Measurements from ENCODE around the gene RNF213.
"Not testable (repeated sequence)": the region's sequence is repeated elsewhere in the genome, so short reads cannot be mapped to it uniquely, and the experiment has no call there.

The RNF213 gene

DNA sequence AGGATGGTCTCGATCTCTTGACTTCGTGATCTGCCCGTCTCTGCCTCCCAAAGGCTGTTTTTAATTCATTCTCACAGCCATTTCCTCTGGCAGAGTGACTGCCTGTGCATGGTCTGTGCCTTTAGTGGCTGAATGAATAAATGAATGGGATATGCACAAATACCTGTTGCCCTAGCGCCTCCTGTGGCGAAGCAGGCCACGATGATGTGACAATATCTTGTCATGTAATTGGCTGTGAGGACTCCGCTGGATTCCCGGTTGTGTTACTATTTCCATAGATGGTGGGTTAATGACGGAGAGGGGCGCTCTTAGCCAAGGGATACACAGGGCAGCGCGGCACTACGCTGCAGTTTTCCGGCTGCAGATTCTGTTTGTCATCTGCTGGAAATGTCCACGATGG is 127.5 kb downstream of the RNF213 start:
- no peak for DNase-seq (ENCODE audit: low read depth in 2 of 2)

DNA sequence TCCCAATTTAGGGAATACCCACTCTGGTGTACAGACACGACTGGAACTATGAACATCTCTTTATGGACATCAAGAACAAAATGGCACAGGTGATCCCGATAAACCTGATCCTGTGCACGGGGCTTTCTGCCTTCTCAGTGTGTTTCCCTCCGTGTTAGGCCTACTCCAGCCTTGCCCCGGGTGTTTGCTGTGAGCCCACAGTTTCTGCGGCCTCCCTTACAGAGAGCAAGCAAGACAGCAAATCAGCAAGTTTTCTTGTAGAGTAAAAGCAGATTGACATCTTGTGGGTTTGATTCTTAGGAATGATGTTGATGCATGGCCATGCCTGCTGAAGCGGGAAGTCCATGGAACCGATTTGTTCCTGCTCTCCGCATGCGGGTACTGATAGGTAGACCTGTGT is 127.9 kb downstream of the RNF213 start:
- no peak for DNase-seq (ENCODE audit: low read depth in 2 of 2)

GRCh38 chr17:80389011-80389995 is 128.7 kb downstream of the RNF213 start:
- no peak for DNase-seq (ENCODE audit: low read depth in 2 of 2)

- no peak for DNase-seq (ENCODE audit: low read depth in 2 of 2)
These were observed 132.7 kb downstream of the RNF213 start for GRCh38 chr17:80393241-80393890.

DNA sequence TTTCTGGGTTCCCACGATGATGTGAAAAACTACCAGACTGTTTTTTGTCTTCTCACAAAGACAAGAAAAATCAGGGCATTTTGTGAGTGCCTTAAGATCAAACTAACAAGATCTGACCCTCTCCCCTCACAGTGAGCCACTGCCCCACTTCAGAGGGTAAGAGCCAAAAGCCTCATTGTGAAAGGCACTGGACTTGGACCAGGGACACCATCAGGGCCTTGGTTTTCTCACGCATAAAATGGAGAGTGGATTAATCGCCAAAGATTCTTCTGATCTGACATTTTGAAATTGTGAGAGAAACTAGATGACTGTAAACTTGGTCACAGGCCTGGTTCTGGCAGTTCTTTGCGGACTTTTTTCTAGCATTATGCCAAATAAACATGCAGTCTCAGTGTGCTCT is 133.3 kb downstream of the RNF213 start:
- no peak for DNase-seq (ENCODE audit: low read depth in 2 of 2)

DNA sequence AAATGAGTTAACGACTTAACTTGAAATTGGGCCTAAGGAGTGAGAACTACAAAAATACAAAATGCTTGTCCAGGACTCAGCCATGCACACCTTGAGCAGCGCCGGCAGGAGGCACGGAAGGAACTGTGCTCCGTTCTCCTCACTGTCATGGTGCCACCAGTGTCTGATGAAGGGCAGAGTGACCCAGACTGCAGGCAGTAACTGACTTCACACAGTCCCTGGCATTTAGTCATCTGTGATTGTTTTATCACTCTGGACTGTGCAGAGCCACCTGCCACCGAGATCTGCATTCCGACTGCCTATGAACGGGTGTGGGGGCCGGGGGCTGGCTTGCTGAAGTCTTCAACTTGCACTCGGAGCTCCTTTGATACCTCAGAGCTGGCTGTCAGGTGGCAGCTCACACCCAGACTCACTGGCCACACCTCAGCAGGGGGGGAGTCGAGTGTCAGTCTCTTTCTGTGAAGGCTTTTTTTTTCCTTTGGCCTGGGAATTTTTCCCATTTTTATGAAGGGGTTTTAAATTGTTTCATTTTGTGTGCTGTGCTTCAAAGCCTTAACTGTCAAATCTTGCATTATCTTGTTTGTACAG is 134.1 kb downstream of the RNF213 start:
- DNase-seq (ENCODE audit: low read depth in 2 of 2), result no peak

DNA sequence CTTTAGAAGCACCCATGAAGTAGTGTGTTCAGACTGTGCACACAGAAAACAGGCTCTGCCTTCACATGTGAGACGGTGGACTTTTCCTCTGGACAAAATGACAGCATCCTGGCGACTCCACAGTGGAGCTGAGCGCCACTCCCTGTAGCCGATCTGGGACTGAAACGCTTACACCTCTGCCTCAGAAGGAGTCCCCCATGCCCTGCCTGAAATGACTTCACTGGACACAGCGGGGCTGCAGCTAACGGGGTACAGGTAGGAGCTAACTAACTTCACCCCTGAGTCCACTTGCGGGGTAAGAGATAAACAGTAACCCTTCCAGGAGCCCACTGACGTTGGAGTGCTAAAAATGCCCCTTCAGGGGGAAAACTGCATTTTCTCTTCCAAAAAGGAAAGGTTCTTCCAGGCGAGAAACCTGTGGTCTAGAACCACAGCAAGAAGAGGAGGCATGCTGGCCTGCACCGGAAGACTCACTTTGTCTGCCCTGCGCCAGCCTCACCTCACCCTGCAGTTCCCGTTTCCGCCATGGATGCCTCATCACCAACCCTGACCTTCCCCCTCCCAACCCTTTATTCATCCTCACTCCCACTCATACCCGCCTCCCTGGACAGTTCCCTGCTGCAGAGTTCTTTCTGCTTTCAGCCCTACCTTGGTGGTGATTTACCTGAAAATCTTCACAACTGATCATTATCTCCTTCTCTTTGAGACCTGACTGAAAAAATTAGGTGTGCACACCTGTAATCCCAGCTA is 134.9 kb downstream of the RNF213 start:
- DNase-seq (ENCODE audit: low read depth in 2 of 2), result no peak

DNA sequence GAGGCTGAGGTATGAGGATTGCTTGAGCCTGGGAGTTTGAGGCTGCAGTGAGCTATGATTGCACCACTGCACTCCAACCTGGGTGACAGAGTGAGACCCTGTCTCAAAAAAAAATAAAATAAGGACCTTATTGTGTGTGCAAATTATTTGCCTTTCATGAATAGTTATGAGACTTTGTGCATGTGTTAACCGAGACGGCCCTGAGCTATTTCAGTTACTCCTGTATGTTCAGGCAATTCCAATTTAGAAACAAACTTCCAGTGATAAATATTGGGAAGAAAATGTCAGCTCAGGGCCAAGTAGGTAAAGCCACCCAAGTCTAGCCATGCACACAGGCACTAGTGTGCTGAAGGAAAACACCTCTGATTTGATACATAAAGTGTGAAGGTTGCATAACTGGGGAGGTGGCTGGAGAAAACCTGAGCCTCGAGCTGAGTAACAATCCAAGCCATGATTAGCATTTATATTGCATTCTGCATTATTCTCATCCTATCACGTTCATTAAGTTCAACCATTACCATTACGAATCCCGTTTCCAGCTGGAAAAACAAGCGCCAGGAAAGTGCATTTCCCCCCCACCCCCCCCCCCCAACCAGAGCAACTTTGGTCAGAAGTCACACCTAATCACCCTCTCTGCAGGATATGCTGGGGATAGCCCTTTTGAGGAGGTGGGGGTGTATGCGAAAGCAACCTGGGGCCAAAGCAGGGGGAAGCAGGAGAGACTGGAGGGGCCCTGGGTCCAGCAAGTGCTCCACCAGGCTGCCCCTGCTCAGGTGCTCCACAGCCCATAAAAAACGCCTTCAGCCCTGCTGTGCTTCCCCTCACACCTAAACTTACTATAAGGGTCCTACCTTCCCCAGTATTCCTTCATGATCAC is 135.7 kb downstream of the RNF213 start:
- DNase-seq (ENCODE audit: low read depth in 2 of 2), result no peak

DNA sequence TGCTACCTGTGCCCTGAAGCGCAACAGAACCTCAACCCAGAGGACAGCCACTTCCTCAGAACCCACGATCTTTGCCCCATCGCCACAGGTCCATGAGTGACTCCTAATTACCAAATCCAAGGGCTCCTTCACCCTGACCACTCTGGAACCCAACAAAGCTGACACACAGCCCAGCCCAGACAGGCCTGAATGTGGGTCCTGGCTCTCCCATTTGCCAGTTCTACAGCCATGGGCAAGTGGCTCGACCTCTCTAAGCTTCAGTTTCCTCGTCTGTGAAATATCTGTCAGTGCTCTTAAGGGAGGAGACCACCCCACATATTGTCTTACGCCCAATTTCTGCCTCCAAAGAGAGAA is 136.4 kb downstream of the RNF213 start:
- DNase-seq (ENCODE audit: low read depth in 2 of 2), result no peak

DNA sequence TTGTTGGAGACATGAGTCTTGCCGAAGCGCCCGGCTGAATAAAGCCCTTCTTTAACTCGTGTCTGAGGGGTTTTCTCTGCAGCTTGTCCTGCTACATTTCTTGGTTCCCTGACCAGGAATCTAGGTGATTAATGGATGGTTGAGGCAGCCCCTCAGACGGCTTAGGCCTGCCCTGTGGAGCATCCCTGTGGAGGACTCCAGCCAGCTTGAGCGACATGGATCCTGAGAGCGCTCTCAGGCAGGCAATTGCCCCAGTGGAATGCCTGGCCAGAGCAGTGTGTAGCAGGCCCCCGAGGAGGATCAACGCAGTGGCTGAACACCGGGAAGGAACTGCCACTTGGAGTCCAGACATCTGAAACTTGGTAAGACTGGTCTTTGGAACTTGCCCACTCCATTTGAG is 137.0 kb downstream of the RNF213 start:
- DNase-seq (ENCODE audit: low read depth in 2 of 2), result no peak

DNA sequence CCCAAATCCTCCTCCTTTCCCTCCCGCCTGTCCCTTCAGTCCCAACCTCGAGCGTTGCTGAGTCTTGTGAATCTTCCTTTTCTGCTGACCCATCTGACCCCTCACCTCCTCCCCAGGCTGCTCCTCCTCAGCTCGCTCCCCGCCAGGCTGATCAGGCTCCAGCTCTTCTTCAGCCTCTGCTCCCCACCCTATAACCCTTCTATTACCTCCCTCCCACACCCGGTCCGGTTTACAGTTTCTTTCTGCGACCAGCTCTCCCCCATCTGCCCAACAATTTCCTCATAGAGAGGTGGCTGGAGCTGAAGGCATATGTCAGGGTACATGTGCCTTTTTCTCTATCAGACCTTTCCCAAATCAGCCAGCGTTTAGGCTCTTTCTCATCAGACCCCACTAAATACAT is 140.4 kb downstream of the RNF213 start:
- not testable (repeated sequence) for DNase-seq (ENCODE audit: low read depth in 2 of 2)

DNA sequence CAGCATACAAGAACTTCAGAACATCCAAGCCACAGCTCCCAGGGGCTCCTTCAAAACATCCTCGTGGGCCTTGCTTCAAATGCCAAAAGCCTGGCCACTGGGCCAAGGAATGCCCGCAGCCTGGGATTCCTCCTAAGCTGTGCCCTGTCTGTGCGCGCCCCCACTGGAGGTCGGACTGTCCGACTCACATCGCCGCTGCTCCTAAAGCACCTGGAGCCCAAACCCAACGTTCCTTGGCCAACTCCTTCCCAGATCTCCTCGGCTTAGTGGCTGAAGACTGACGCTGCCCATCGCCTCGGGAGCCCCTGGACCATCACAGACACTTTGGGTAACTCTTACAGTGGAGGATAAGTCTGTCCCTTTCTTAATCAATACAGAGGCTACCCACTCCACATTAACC is 141.4 kb downstream of the RNF213 start:
- not testable (repeated sequence) for DNase-seq (ENCODE audit: low read depth in 2 of 2)

DNA sequence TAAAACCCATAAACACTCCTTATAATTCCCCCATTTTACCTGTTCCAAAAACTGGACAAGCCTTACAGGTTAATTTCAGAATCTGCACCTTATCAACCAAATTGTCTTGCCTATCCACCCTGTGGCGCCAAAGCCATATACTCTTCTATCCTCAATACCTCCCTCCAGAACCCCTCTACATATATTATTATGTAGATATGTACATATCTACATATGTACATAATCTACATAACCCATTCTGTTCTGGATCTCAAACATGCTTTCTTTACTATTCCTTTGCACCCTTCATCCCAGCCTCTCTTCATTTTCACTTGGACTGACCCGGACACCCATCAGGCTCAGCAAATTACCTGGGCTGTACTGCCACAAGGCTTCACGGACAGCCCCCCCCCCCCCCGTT is 142.3 kb downstream of the RNF213 start:
- DNase-seq (ENCODE audit: low read depth in 2 of 2), result no peak

- DNase-seq (ENCODE audit: low read depth in 2 of 2), result no peak
These were observed 145.5 kb downstream of the RNF213 start for GRCh38 chr17:80406146-80406545.

DNA sequence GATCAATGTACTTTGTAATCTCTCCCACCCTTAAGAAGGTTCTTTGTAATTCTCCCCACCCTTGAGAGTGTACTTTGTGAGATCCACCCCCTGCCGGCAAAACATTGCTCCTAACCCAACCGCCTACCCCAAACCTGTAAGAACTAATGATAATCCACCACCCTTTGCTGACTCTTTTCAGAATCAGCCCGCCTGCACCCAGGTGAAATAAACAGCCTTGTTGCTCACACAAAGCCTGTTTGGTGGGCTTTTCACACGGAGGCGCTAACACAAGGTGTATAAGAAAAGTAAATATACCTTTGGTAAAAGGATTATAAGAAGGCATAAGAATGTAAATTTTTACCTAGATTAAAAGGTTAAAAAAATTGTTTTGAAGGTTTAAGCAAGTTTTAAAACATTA is 147.3 kb downstream of the RNF213 start:
- DNase-seq (ENCODE audit: low read depth in 2 of 2), result not testable (repeated sequence)

DNA sequence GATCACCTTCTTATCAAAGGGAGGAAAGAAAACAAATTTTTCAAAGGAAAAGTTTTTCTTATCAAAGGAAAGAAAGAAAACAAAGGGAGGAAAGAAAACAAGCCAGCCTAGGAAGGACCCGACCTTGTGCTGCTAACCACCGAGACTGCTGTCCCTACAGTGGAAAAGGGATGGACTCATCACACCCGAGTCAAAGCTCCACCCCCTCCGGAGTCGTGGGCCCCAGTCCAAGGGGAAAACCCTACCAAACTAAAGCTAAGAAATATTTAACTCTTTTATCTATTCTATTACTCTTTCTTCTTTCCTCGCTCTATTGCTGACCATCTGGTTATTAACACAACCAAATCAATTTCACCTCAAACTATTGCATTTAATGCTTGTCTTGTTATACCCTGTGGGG is 148.2 kb downstream of the RNF213 start:
- no peak for DNase-seq (ENCODE audit: low read depth in 2 of 2)

DNA sequence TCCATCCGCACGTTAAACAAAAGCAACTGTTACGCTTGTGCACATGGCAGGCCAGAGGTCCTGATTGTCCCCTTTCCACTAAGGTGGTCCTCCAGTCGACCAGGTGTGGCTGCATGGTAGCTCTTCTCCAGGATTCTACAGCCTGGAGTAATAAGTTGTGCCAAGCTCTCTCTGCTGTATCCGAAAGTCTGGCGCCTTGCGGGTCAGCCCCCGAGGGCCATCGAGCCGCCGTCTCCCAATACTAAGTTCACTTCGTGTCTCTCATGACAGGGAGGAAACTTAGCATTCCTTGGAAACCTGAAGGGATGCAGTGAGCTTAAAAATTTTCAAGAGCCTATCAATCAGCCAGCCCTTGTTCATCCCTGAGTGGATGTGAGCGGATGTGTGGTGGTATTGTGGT is 149.0 kb downstream of the RNF213 start:
- no peak for DNase-seq (ENCODE audit: low read depth in 2 of 2)

DNA sequence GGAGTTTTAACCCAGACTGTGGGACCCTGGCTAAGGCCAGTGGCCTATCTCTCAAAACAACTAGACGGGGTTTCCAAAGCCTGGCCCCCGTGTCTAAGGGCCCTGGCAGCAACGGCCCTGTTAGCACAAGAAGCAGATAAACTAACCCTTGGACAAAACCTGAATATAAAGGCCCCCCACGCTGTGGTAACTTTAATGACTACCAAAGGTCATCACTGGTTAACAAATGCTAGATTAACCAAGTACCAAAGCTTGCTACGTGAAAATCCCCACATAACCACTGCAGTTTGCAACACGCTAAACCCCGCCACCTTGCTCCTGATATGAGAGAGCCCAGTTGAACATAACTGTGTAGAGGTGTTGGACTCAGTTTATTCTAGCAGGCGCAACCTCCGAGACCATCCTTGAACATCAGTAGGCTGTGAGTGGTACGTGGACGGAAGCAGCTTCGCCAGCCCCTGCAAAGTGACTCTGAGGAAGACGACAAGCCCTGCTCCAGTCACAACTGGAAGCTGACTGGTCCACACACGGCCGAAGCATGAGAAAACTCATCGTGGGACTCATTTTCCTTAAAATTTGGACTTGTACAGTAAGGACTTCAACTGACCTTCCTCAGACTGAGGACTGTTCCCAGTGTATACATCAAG is 149.9 kb downstream of the RNF213 start:
- DNase-seq (ENCODE audit: low read depth in 2 of 2), result not testable (repeated sequence)

DNA sequence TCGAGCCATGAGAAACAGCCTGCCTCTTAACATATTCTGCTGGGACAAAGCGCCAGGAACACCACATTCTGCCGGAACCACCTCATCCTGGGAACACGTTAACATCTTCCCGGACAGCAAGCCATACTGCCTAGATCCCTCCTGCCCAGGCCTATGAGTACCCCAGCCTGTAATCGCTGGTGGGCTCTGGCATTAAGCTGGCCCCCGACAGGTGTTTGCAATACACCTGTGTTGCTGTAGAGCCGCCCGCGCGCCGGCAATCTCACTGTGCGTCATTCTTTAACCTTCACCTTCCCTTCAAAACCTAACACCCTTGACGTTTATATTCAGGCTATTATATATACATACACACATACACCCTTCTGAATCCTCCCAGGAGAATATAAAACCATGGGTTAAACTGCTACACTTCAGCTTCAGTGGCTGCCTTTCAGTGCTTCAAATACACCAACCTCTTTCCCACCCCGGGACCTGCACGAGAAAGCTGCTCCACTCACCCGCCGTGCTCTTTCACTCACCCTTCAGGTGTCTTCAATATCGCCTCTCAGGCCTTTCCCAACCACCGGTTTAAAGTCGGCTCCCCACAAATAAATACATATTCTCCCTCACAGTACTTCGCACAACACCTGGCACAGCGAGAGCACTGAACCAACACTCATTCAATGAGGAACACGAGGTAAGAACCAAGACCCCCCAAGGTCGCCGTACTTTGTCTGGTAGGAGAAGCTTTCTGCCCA is 153.3 kb downstream of the RNF213 start:
- no peak for DNase-seq (ENCODE audit: low read depth in 2 of 2)

- peak in 1 of 2 donors; percentile 4 for DNase-seq (ENCODE audit: low read depth in 2 of 2)
These were observed 153.8 kb downstream of the RNF213 start for GRCh38 chr17:80414508-80414802.
